K562 (cell line): ENCODE measurements around the gene AQP9. TPM values are rescaled to one million over a fixed set of nuclear protein-coding genes. Genes with fewer than 3 reads are reported as not detected.

Experiments used
- ATAC-seq: fragments of 200-7000 bp; cut with Tn5 transposase; 3 replicates; pipeline ENCODE4 v1.9.1; 2020; ENCODE audit warnings: moderate library complexity
- BruUV-seq: library from RNA; stranded (reverse); fragments of 400-500 nt; replicated peaks from 2 replicates; lab custom pipeline; 2021; lab: Mats Ljungman, UMichigan
- CTCF ChIA-PET: fragments of 300-600 bp; formaldehyde crosslinking; extraction: SDS; loops from one replicate; lab custom pipeline; 2021; ENCODE audit warnings: low intra/inter-chr PET ratio; lab: Yijun Ruan, JAX
- POLR2A ChIA-PET: fragments of 300-600, 350-650 bp; sonication (Branson Sonifier 250); formaldehyde crosslinking; extraction: SDS; loops from one replicate; lab custom pipeline; 2021; ENCODE audit warnings: antibody characterized with exemption, inconsistent platforms; lab: Yijun Ruan, JAX
- DNase-seq, 4 experiments: peaks; one replicate each; pipeline versions ENCODE4 v3.0.0 to v3.0.0-alpha.2; 2011 to 2018; ENCODE audit warnings: low spot score in 3 of 4, mixed read lengths in 3 of 4; ENCODE audit errors: extremely low read depth in 1 of 4
- FAIRE-seq: peaks from 2 replicates; lab custom pipeline; 2011; peaks lifted over from hg19 to GRCh38; lab: Jason Lieb, UNC
- H2AFZ ChIP-seq: 2 replicates; pipeline ENCODE4 v1.6.0; 2011; ENCODE audit warnings: low read depth, low read length, control low read depth, inconsistent platforms
- H3K27ac ChIP-seq: fragments of 200-600 bp; 3 replicates; pipeline ENCODE4 v1.8.0; 2011; ENCODE audit warnings: low read depth, mild to moderate bottlenecking, control low read depth, inconsistent platforms, low read length, moderate library complexity, mixed read lengths; ENCODE audit errors: extremely low read depth
- H3K27me3 ChIP-seq, 2 experiments: fragments of 300-600 bp in 1 of 2; 2 replicates in 1 of 2; 3 replicates in 1 of 2; pipeline versions ENCODE4 v1.6.0 to v1.8.0; 2011; ENCODE audit warnings: inconsistent platforms in 2 of 2, low read length in 2 of 2, mild to moderate bottlenecking in 1 of 2, mixed read lengths in 1 of 2, moderate library complexity in 1 of 2; ENCODE audit not compliant: control insufficient read depth in 2 of 2, insufficient read depth in 2 of 2
- H3K36me3 ChIP-seq: fragments of 300-600 bp; 3 replicates; pipeline ENCODE4 v1.8.0; 2011; ENCODE audit warnings: mild to moderate bottlenecking, low read length, inconsistent platforms; ENCODE audit not compliant: control insufficient read depth, insufficient read depth
- H3K4me1 ChIP-seq, 2 experiments: fragments of 200-600 bp in 1 of 2; replicated peaks in 1 of 2; 2 replicates in 1 of 2; 3 replicates in 1 of 2; pipeline versions ENCODE4 v1.5.1 to v1.8.0; 2011; ENCODE audit warnings: inconsistent platforms in 2 of 2, low read length in 2 of 2, mild to moderate bottlenecking in 1 of 2, mixed read lengths in 1 of 2, moderate library complexity in 1 of 2; ENCODE audit not compliant: control insufficient read depth in 2 of 2, insufficient read depth in 2 of 2
- H3K4me2 ChIP-seq: 2 replicates; pipeline ENCODE4 v1.6.1; 2011; ENCODE audit warnings: low read length, control low read depth, inconsistent platforms, mixed read lengths; ENCODE audit not compliant: insufficient read depth
- H3K4me3 ChIP-seq: fragments of 200-600 bp; sonication (generic), shearing (Covaris generic); 2 replicates; pipeline ENCODE4 v1.5.1; 2016; ENCODE audit warnings: control low read depth, inconsistent platforms
- H3K79me2 ChIP-seq: fragments of 200-600 bp; 3 replicates; pipeline ENCODE4 v1.8.0; 2011; ENCODE audit warnings: low read length, inconsistent platforms; ENCODE audit not compliant: control insufficient read depth, insufficient read depth
- H3K9ac ChIP-seq, 2 experiments: 2 replicates each; pipeline versions ENCODE4 v1.6.0 to v1.6.1; 2011; ENCODE audit warnings: low read depth in 2 of 2, low read length in 2 of 2, control low read depth in 1 of 2, inconsistent platforms in 1 of 2, mild to moderate bottlenecking in 1 of 2, mixed read lengths in 1 of 2; ENCODE audit not compliant: insufficient read depth in 1 of 2
- H3K9me1 ChIP-seq: one replicate; pipeline ENCODE4 v1.6.0; 2011; ENCODE audit warnings: inconsistent platforms, mild to moderate bottlenecking, low read length, moderate library complexity; ENCODE audit not compliant: control insufficient read depth, insufficient read depth
- H3K9me3 ChIP-seq: replicated peaks from 2 replicates; pipeline ENCODE4 v1.5.1; 2011; ENCODE audit warnings: low read depth, low read length, inconsistent platforms; ENCODE audit not compliant: control insufficient read depth, insufficient read depth
- H4K20me1 ChIP-seq: replicated peaks from 2 replicates; pipeline ENCODE4 v1.6.1; 2011; ENCODE audit warnings: low read length, inconsistent platforms, mixed read lengths; ENCODE audit not compliant: control insufficient read depth, insufficient read depth
- BRF1 ChIP-seq: IDR thresholded peaks from 3 replicates; pipeline ENCODE4 v1.6.1; 2011; ENCODE audit warnings: borderline replicate concordance, mild to moderate bottlenecking; ENCODE audit not compliant: insufficient read length; ENCODE audit errors: extremely low read depth
- CGGBP1 ChIP-seq: fragments of 250-450 bp; sonication (Bioruptor Pico); IDR thresholded peaks from 2 replicates; pipeline ENCODE4 v1.9.0; 2021; ENCODE audit warnings: mild to moderate bottlenecking
- FOXA1 ChIP-seq: fragments of 450-650 bp; IDR thresholded peaks from 2 replicates; pipeline ENCODE4 v1.6.1; 2016; ENCODE audit warnings: mild to moderate bottlenecking, borderline replicate concordance
- NR2F6 ChIP-seq: fragments of 450-650 bp; formaldehyde crosslinking; IDR thresholded peaks from 2 replicates; pipeline ENCODE4 v1.4.0; 2020; ENCODE audit warnings: mild to moderate bottlenecking
- TAF1 ChIP-seq: IDR thresholded peaks from 2 replicates; pipeline ENCODE4 v1.6.1; 2011; ENCODE audit warnings: mild to moderate bottlenecking, low read length, moderate library complexity; ENCODE audit not compliant: insufficient read depth, control insufficient read depth, severe bottlenecking; ENCODE audit errors: extremely low read depth
- TEAD4 ChIP-seq, 2 experiments: sonication (generic) in 1 of 2; formaldehyde crosslinking in 1 of 2; IDR thresholded peaks; 2 replicates each; pipeline versions ENCODE4 v1.6.1 to v1.8.0; 2012 to 2022; ENCODE audit warnings: borderline replicate concordance in 1 of 2, inconsistent platforms in 1 of 2, low read length in 1 of 2, mild to moderate bottlenecking in 1 of 2, missing genetic modification reagents in 1 of 2
- WGBS: fragments of 100-300 bp; shearing (Covaris generic); methylation state at CpG from one replicate; pipeline ENCODE4 v1.1.6; 2016; ENCODE audit warnings: low coverage, mixed read lengths; ENCODE audit not compliant: insufficient coverage; ENCODE audit errors: missing lambda C conversion rate; 5-methylcytosine and 5-hydroxymethylcytosine counted together
- in situ Hi-C: fragments of 300-500 bp; cut with MboI; formaldehyde crosslinking; loops from 4 replicates; pipeline ENCODE4 v1.15.0; 2018; ENCODE audit warnings: inconsistent platforms, mixed read lengths
- intact Hi-C: fragments of 100-400 bp; cut with micrococcal nuclease; formaldehyde crosslinking; loops from 2 replicates; pipeline ENCODE4 v1.14.2; 2022
- polyA plus RNA-seq, 8 experiments: library from polyadenylated mRNA; depleted of rRNA in 4 of 8; stranded (reverse) in 5 of 8; unstranded in 3 of 8; fragments of >200 nt; fragmentation: Nextera tagmentation in 2 of 8; fragmentation: Illumina TruSeq in 1 of 8; extraction: Ambion mirVana in 2 of 8; extraction: Trizol in 1 of 8; gene quantifications; 2 replicates each; pipeline versions ENCODE4 v1.2.1 to v1.2.3, GENCODE V29; 2011 to 2014; ENCODE audit warnings: inconsistent platforms in 1 of 8, missing spikeins in 1 of 8
- total RNA-seq, 7 experiments: library from RNA; depleted of rRNA in 6 of 7; stranded (reverse); fragments of >200 nt in 6 of 7; fragmentation: Illumina TruSeq in 2 of 7; extraction: Trizol in 2 of 7; gene quantifications; 2 replicates each; pipeline versions ENCODE4 v1.2.1 to v1.2.3, GENCODE V29; 2011 to 2021; ENCODE audit warnings: low replicate concordance in 1 of 7
- TF ChIP-seq, protein P1 (sequence below): sonication (generic); formaldehyde crosslinking; IDR thresholded peaks from 2 replicates; pipeline ENCODE4 v1.5.0; 2020; ENCODE audit warnings: missing genetic modification reagents
- TF ChIP-seq, protein P2 (sequence below), 3 experiments: fragments of 200-800 bp in 1 of 3; fragments of 250-450 bp in 1 of 3; fragments of 450-650 bp in 1 of 3; sonication (Bioruptor Pico) in 1 of 3; sonication (Bioruptor generic) in 1 of 3; formaldehyde crosslinking in 1 of 3; IDR thresholded peaks; 2 replicates each; pipeline versions ENCODE4 v1.6.1 to v1.8.0; 2016 to 2022; ENCODE audit warnings: mild to moderate bottlenecking in 2 of 3, missing genetic modification characterization in 2 of 3, missing compliant biosample characterization in 1 of 3, moderate library complexity in 1 of 3

The AQP9 gene
- total and polyA plus RNA-seq, 9 of the 15 experiments (the other 6 are each of a cell fraction or from before 2014, with no cell fraction given), result 0.04 to 0.33 (median 0.07) TPM; not detected in 4

- no peak for DNase-seq
- POLR2A ChIA-PET, result no interaction called here
- peaks cover 0 to 5% of the 10 kb centered on the region in 2 experiments; a peak in 2 of 5 replicates for H3K27me3 ChIP-seq
- no peaks in the 10 kb centered on the region for H4K20me1 ChIP-seq
- H3K9me1 ChIP-seq, result no peaks in the 10 kb centered on the region
- no TSS peak for BruUV-seq
- no peak overlapping the region for H3K4me2 ChIP-seq
- H3K9me3 ChIP-seq, result no peaks in the 10 kb centered on the region
- H3K4me1 ChIP-seq, result peaks cover 7 to 9% of the 10 kb centered on the region in 2 experiments; a peak in 3 of 5 replicates
- H3K36me3 ChIP-seq, result no peaks in the 10 kb centered on the region
- peak overlapping the region; percentile 33; the same call in 1 of the 2 replicates for H2AFZ ChIP-seq
- CTCF ChIA-PET, result no interaction called here
- peak; percentile 32; the same call in 1 of the 3 replicates for ATAC-seq
- H3K4me3 ChIP-seq, result no peak overlapping the region
- in situ Hi-C loops (loop anchor here (25.0 kb wide), 1 partner anchor 1287 kb away; no protein-coding TSS in a partner anchor), intact Hi-C loops (no loop called here)
- no peak for FAIRE-seq
- no peak overlapping the region for H3K27ac ChIP-seq
- WGBS, result 14% methylated on average over 8 of the region's 8 CpGs
- H3K79me2 ChIP-seq, result no peaks in the 10 kb centered on the region
- no peak for TF ChIP-seq NR2F6 (CRISPR knock-in tag)
- H3K9ac ChIP-seq, result no peak overlapping the region
Observed at GRCh38 chr15:58200739-58201138, 62.6 kb downstream of the AQP9 start.

DNA sequence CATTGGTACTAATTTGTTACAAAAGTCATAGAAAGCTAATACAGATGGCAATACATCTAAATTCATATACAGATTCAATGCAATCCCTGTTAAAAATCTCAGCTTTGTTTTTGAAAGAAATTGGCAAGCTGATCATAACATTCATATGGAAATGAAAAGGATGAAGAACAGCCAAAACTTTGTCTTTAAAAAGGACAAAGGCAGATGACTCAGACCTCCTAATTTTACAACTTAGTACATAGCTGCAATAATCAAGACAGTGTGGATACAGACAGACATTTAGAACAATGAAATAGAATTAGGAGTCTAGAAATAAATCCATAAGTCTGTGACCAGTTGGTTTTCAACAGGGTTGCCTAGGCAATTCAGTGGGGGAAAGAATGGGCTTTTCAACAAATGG, 63.3 kb downstream of the AQP9 start:
- Histone ChIP-seq H3K4me2 (no peak overlapping the region), H3K79me2 (no peaks in the 10 kb centered on the region), H3K9me1 (no peaks in the 10 kb centered on the region), H3K36me3 (no peaks in the 10 kb centered on the region), H3K9ac (no peak overlapping the region), H3K4me3 (no peak overlapping the region), H4K20me1 (no peaks in the 10 kb centered on the region), H3K4me1 (peaks cover 7 to 11% of the 10 kb centered on the region in 2 experiments; a peak in 3 of 5 replicates), H3K27me3 (peaks cover 0 to 5% of the 10 kb centered on the region in 2 experiments; a peak in 2 of 5 replicates), H2AFZ (no peak overlapping the region), H3K9me3 (no peaks in the 10 kb centered on the region), H3K27ac (no peak overlapping the region)
- intact Hi-C loops (no loop called here), in situ Hi-C loops (loop anchor here (25.0 kb wide), 1 partner anchor 1286 kb away; no protein-coding TSS in a partner anchor)
- no peak for DNase-seq
- no TSS peak for BruUV-seq
- FAIRE-seq, result no peak
- ChIA-PET CTCF (no interaction called here), POLR2A (interaction anchor here (0.7 to 0.8 kb wide), 2 partner anchors 51 to 789 kb away, joined by 3 read pairs; no protein-coding TSS in a partner anchor)
- no peak for ATAC-seq
- TF ChIP-seq BRF1 (no peak), TAF1 (no peak), TEAD4 (IDR thresholded peaks at IDR 0.05; ENCODE audit: low read length) (no peak), TEAD4 (CRISPR knock-in tag; IDR thresholded peaks at IDR 0.05; ENCODE audit: borderline replicate concordance) (no peak), CGGBP1 (no peak), FOXA1 (no peak)
- TF ChIP-seq, protein P1, sequence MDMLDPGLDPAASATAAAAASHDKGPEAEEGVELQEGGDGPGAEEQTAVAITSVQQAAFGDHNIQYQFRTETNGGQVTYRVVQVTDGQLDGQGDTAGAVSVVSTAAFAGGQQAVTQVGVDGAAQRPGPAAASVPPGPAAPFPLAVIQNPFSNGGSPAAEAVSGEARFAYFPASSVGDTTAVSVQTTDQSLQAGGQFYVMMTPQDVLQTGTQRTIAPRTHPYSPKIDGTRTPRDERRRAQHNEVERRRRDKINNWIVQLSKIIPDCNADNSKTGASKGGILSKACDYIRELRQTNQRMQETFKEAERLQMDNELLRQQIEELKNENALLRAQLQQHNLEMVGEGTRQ (CRISPR knock-in tag), result no peak
- TF ChIP-seq, protein P2, sequence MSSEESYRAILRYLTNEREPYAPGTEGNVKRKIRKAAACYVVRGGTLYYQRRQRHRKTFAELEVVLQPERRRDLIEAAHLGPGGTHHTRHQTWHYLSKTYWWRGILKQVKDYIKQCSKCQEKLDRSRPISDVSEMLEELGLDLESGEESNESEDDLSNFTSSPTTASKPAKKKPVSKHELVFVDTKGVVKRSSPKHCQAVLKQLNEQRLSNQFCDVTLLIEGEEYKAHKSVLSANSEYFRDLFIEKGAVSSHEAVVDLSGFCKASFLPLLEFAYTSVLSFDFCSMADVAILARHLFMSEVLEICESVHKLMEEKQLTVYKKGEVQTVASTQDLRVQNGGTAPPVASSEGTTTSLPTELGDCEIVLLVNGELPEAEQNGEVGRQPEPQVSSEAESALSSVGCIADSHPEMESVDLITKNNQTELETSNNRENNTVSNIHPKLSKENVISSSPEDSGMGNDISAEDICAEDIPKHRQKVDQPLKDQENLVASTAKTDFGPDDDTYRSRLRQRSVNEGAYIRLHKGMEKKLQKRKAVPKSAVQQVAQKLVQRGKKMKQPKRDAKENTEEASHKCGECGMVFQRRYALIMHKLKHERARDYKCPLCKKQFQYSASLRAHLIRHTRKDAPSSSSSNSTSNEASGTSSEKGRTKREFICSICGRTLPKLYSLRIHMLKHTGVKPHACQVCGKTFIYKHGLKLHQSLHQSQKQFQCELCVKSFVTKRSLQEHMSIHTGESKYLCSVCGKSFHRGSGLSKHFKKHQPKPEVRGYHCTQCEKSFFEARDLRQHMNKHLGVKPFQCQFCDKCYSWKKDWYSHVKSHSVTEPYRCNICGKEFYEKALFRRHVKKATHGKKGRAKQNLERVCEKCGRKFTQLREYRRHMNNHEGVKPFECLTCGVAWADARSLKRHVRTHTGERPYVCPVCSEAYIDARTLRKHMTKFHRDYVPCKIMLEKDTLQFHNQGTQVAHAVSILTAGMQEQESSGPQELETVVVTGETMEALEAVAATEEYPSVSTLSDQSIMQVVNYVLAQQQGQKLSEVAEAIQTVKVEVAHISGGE (CRISPR knock-in tag; IDR thresholded peaks at IDR 0.05), result no peak
